ENCODE data around the gene IGFBP3. TPM values are rescaled to one million over a fixed set of nuclear protein-coding genes. Genes with fewer than 3 reads are reported as not detected.
A peak's percentile ranks its signal among the peaks of the same experiment; 100 is the strongest.

IGFBP3 gene
- total and polyA plus RNA-seq, 2 donors from 2014 or later: 50.5 to 193 TPM

GRCh38 chr7:45922810-45923209 lies 1.7 kb upstream of the IGFBP3 start:
- H3K9me3 ChIP-seq (ENCODE audit: control insufficient read depth in 2 of 3, insufficient read depth in 1 of 3, low read length in 3 of 3): no peaks in the 10 kb centered on the region
- DNase-seq: peak in 1 of 5 donors; percentile 33
- intact Hi-C loops (cut with DNase I): loop anchor here (5.0 to 10.0 kb wide), 2 partner anchors 429 to 1172 kb away; no protein-coding TSS in a partner anchor
- H3K36me3 ChIP-seq (ENCODE audit: control insufficient read depth in 2 of 3, insufficient read depth in 3 of 3, low read length in 3 of 3): no peaks in the 10 kb centered on the region
- peaks cover 7% of the 10 kb centered on the region for H3K27me3 ChIP-seq (ENCODE audit: control insufficient read depth, insufficient read depth, low read length)
- TF ChIP-seq, protein P1, sequence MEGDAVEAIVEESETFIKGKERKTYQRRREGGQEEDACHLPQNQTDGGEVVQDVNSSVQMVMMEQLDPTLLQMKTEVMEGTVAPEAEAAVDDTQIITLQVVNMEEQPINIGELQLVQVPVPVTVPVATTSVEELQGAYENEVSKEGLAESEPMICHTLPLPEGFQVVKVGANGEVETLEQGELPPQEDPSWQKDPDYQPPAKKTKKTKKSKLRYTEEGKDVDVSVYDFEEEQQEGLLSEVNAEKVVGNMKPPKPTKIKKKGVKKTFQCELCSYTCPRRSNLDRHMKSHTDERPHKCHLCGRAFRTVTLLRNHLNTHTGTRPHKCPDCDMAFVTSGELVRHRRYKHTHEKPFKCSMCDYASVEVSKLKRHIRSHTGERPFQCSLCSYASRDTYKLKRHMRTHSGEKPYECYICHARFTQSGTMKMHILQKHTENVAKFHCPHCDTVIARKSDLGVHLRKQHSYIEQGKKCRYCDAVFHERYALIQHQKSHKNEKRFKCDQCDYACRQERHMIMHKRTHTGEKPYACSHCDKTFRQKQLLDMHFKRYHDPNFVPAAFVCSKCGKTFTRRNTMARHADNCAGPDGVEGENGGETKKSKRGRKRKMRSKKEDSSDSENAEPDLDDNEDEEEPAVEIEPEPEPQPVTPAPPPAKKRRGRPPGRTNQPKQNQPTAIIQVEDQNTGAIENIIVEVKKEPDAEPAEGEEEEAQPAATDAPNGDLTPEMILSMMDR (IDR thresholded peaks at IDR 0.05; ENCODE audit: borderline replicate concordance, extremely low read depth, insufficient read depth): no peak
- H3K27ac ChIP-seq (ENCODE audit: low read depth in 2 of 2, low read length in 2 of 2): peak overlapping the region in 1 of 2 donors; percentile 5
- FAIRE-seq: no peak
- peak overlapping the region; percentile 41 to 64 (median 59) for H3K4me3 ChIP-seq (ENCODE audit: low read length in 3 of 3)
- no peak overlapping the region for H3K9ac ChIP-seq (ENCODE audit: low read length in 3 of 3)
- peaks cover 5 to 23% (median 7%) of the 10 kb centered on the region in 3 donors for H3K4me1 ChIP-seq (ENCODE audit: control insufficient read depth in 2 of 3, insufficient read depth in 2 of 3, low read depth in 1 of 3, low read length in 3 of 3)

GRCh38 chr7:45921699-45922519 lies 837 bp upstream of the IGFBP3 start:
- H3K9ac ChIP-seq (ENCODE audit: low read length in 3 of 3): peak overlapping the region in 2 of 3 donors; percentile 13 to 34
- intact Hi-C loops (cut with DNase I): loop anchor here (5.0 to 10.0 kb wide), 2 partner anchors 430 to 1173 kb away; no protein-coding TSS in a partner anchor
- H3K4me3 ChIP-seq (ENCODE audit: low read length in 3 of 3): peak overlapping the region; percentile 37 to 64 (median 59)
- H3K27me3 ChIP-seq (ENCODE audit: control insufficient read depth, insufficient read depth, low read length): peaks cover 7% of the 10 kb centered on the region
- FAIRE-seq (no peak), DNase-seq (peak; percentile 78 to 91 (median 88))
- H3K4me1 ChIP-seq (ENCODE audit: control insufficient read depth in 2 of 3, insufficient read depth in 2 of 3, low read depth in 1 of 3, low read length in 3 of 3): peaks cover 7 to 23% (median 7%) of the 10 kb centered on the region in 3 donors
- peak overlapping the region in 1 of 2 donors; percentile 5 for H3K27ac ChIP-seq (ENCODE audit: low read depth in 2 of 2, low read length in 2 of 2)
- H3K36me3 ChIP-seq (ENCODE audit: control insufficient read depth in 2 of 3, insufficient read depth in 3 of 3, low read length in 3 of 3): no peaks in the 10 kb centered on the region
- TF ChIP-seq, protein P1 (IDR thresholded peaks at IDR 0.05; ENCODE audit: borderline replicate concordance, extremely low read depth, insufficient read depth): peak; percentile 80
- H3K9me3 ChIP-seq (ENCODE audit: control insufficient read depth in 2 of 3, insufficient read depth in 1 of 3, low read length in 3 of 3): no peaks in the 10 kb centered on the region

DNA sequence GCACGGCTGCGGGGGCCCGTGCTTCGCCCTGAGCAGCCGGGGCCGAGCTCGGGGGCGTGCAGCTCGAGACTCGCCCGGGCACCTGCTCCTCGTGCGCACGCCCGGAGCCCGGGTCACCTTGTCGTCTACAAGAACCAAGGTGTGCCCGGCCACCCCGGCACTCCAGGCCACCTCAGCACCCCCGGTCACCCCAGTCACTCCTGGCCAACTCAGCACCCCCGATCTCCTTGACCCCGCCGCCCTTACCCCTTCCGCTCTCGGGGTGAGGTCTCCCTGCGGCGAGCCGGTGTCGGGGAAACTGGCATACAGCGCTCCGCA lies 268 bp upstream of the IGFBP3 start:
- H3K27ac ChIP-seq (ENCODE audit: low read depth in 2 of 2, low read length in 2 of 2): peak overlapping the region in 1 of 2 donors; percentile 67

More for the DNA sequence above, 268 bp upstream of the IGFBP3 start:
- peak overlapping the region in 2 of 3 donors; percentile 52 to 64 for H3K4me3 ChIP-seq (ENCODE audit: low read length in 3 of 3)
- no peaks in the 10 kb centered on the region for H3K9me3 ChIP-seq (ENCODE audit: control insufficient read depth in 2 of 3, insufficient read depth in 1 of 3, low read length in 3 of 3)
- TF ChIP-seq, protein P1 (IDR thresholded peaks at IDR 0.05; ENCODE audit: borderline replicate concordance, extremely low read depth, insufficient read depth): no peak
- H3K27me3 ChIP-seq (ENCODE audit: control insufficient read depth, insufficient read depth, low read length): peaks cover 7% of the 10 kb centered on the region
- intact Hi-C loops (cut with DNase I): loop anchor here (5.0 to 10.0 kb wide), 2 partner anchors 431 to 1173 kb away; no protein-coding TSS in a partner anchor
- H3K36me3 ChIP-seq (ENCODE audit: control insufficient read depth in 2 of 3, insufficient read depth in 3 of 3, low read length in 3 of 3): peaks cover 0 to 5% (median 0%) of the 10 kb centered on the region in 3 donors
- no peak overlapping the region for H3K9ac ChIP-seq (ENCODE audit: low read length in 3 of 3)
- H3K4me1 ChIP-seq (ENCODE audit: control insufficient read depth in 2 of 3, insufficient read depth in 2 of 3, low read depth in 1 of 3, low read length in 3 of 3): peaks cover 7 to 23% (median 7%) of the 10 kb centered on the region in 3 donors
- peak in 2 of 5 donors; percentile 71 to 79 for DNase-seq
- FAIRE-seq: no peak
